ENCODE data around the gene GABRD.

DNA sequence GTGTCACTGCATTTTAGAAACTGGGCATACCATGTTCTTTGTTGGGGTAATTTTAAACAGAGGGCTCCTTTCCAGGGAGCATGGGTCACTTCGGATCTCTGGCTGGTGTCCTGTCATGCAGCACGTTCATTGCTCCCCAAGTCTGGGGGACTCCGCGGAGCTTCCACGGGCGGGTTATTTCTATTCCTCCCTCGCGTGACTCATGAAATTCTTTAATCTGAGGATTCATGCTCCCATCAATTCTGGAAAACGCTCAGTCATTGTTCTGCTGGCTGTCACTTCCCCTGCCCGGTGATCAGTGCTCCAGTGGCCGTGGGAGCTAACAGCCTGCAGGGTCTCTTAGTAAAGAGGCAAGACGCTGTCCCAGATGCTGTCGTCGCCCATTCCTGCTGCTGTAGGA is 43.6 kb upstream of the GABRD start:
- TF ChIP-seq FOXM1 (IDR thresholded peaks at IDR 0.05; ENCODE audit: low read depth, low read length) (no peak), SREBF1 (IDR thresholded peaks at IDR 0.05; ENCODE audit: low read length) (no peak), YBX1 (IDR thresholded peaks at IDR 0.05) (no peak), POLR2A (IDR thresholded peaks at IDR 0.05; ENCODE audit: low read depth, low read length) (no peak), RELA (IDR thresholded peaks at IDR 0.05; ENCODE audit: borderline replicate concordance, partially characterized antibody) (no peak)
- TF ChIP-seq, protein P1, sequence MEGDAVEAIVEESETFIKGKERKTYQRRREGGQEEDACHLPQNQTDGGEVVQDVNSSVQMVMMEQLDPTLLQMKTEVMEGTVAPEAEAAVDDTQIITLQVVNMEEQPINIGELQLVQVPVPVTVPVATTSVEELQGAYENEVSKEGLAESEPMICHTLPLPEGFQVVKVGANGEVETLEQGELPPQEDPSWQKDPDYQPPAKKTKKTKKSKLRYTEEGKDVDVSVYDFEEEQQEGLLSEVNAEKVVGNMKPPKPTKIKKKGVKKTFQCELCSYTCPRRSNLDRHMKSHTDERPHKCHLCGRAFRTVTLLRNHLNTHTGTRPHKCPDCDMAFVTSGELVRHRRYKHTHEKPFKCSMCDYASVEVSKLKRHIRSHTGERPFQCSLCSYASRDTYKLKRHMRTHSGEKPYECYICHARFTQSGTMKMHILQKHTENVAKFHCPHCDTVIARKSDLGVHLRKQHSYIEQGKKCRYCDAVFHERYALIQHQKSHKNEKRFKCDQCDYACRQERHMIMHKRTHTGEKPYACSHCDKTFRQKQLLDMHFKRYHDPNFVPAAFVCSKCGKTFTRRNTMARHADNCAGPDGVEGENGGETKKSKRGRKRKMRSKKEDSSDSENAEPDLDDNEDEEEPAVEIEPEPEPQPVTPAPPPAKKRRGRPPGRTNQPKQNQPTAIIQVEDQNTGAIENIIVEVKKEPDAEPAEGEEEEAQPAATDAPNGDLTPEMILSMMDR (IDR thresholded peaks at IDR 0.05 in 2 of 3, conservative IDR thresholded peaks at IDR 0.05 in 1 of 3; ENCODE audit: control insufficient read depth in 2 of 3, extremely low read depth in 1 of 3, insufficient read depth in 1 of 3, low read depth in 3 of 3, low read length in 3 of 3) = no peak

Measured in GM12878 (cell line).